Measurements from ENCODE around the gene TPGS2.

The TPGS2 gene

GRCh38 chr18:36856815-36857214 lies 28.0 kb upstream of the TPGS2 start:
- Histone ChIP-seq H3K36me3 (no peaks in the 10 kb centered on the region), H3K27ac (no peak overlapping the region), H3K9me3 (ENCODE audit: severe bottlenecking) (no peaks in the 10 kb centered on the region), H3K27me3 (ENCODE audit: insufficient read depth, low read depth, severe bottlenecking) (no peaks in the 10 kb centered on the region), H3K4me3 (ENCODE audit: low read depth, low read length) (no peak overlapping the region)
- TF ChIP-seq CTCF (IDR thresholded peaks at IDR 0.05; ENCODE audit: low read depth, low read length) = no peak
- DNase-seq = no peak

GRCh38 chr18:36851202-36851590 lies 22.4 kb upstream of the TPGS2 start:
- TF ChIP-seq CTCF (IDR thresholded peaks at IDR 0.05; ENCODE audit: low read depth, low read length) = no peak
- H3K9me3 ChIP-seq (ENCODE audit: severe bottlenecking) = no peaks in the 10 kb centered on the region
- no peaks in the 10 kb centered on the region for H3K27me3 ChIP-seq (ENCODE audit: insufficient read depth, low read depth, severe bottlenecking)
- no peaks in the 10 kb centered on the region for H3K36me3 ChIP-seq
- H3K27ac ChIP-seq = no peak overlapping the region
- no peak overlapping the region for H3K4me3 ChIP-seq (ENCODE audit: low read depth, low read length)
- DNase-seq = no peak

GRCh38 chr18:36850527-36851201 lies 21.9 kb upstream of the TPGS2 start:
- Histone ChIP-seq H3K9me3 (ENCODE audit: severe bottlenecking) (no peaks in the 10 kb centered on the region), H3K27me3 (ENCODE audit: insufficient read depth, low read depth, severe bottlenecking) (no peaks in the 10 kb centered on the region), H3K36me3 (no peaks in the 10 kb centered on the region), H3K27ac (no peak overlapping the region), H3K4me3 (ENCODE audit: low read depth, low read length) (no peak overlapping the region)
- no peak for TF ChIP-seq CTCF (IDR thresholded peaks at IDR 0.05; ENCODE audit: low read depth, low read length)
- DNase-seq = no peak

GRCh38 chr18:36849288-36850006 lies 20.6 kb upstream of the TPGS2 start:
- Histone ChIP-seq H3K27me3 (ENCODE audit: insufficient read depth, low read depth, severe bottlenecking) (no peaks in the 10 kb centered on the region), H3K4me3 (ENCODE audit: low read depth, low read length) (no peak overlapping the region), H3K27ac (no peak overlapping the region), H3K36me3 (no peaks in the 10 kb centered on the region), H3K9me3 (ENCODE audit: severe bottlenecking) (no peaks in the 10 kb centered on the region)
- DNase-seq = no peak
- no peak for TF ChIP-seq CTCF (IDR thresholded peaks at IDR 0.05; ENCODE audit: low read depth, low read length)

GRCh38 chr18:36848609-36849008 lies 19.8 kb upstream of the TPGS2 start:
- H3K27me3 ChIP-seq (ENCODE audit: insufficient read depth, low read depth, severe bottlenecking) = no peaks in the 10 kb centered on the region
- H3K36me3 ChIP-seq = no peaks in the 10 kb centered on the region
- TF ChIP-seq CTCF (IDR thresholded peaks at IDR 0.05; ENCODE audit: low read depth, low read length) = no peak
- no peaks in the 10 kb centered on the region for H3K9me3 ChIP-seq (ENCODE audit: severe bottlenecking)
- no peak for DNase-seq
- H3K4me3 ChIP-seq (ENCODE audit: low read depth, low read length) = no peak overlapping the region
- no peak overlapping the region for H3K27ac ChIP-seq

Measured in WERI-Rb-1 (cell line).